ENCODE results near the gene ERF.

ERF gene

GRCh38 chr19:42281146-42281826 is 26.4 kb upstream of the ERF start:
- Mint-ChIP-seq H3K36me3 (no peaks in the 10 kb centered on the region), H3K9me3 (no peaks in the 10 kb centered on the region), H3K4me3 (peak overlapping the region; percentile 74), H3K27ac (peak overlapping the region; percentile 93), H3K4me1 (peaks cover 59% of the 10 kb centered on the region), H3K27me3 (no peaks in the 10 kb centered on the region)

GRCh38 chr19:42280815-42281145 is 25.9 kb upstream of the ERF start:
- Mint-ChIP-seq H3K36me3 (no peaks in the 10 kb centered on the region), H3K4me3 (peak overlapping the region; percentile 72), H3K27ac (no peak overlapping the region), H3K9me3 (no peaks in the 10 kb centered on the region), H3K27me3 (no peaks in the 10 kb centered on the region), H3K4me1 (peaks cover 59% of the 10 kb centered on the region)

GRCh38 chr19:42279902-42280814 is 25.2 kb upstream of the ERF start:
- no peaks in the 10 kb centered on the region for H3K9me3 Mint-ChIP-seq
- H3K36me3 Mint-ChIP-seq: peaks cover under 1% of the 10 kb centered on the region
- H3K4me1 Mint-ChIP-seq: peaks cover 55% of the 10 kb centered on the region

GRCh38 chr19:42279155-42279901 is 24.4 kb upstream of the ERF start:
- peaks cover 57% of the 10 kb centered on the region for H3K4me1 Mint-ChIP-seq
- H3K27me3 Mint-ChIP-seq: no peaks in the 10 kb centered on the region

More at GRCh38 chr19:42279902-42280814, 25.2 kb upstream of the ERF start:
- peak overlapping the region; percentile 46 for H3K27ac Mint-ChIP-seq
- H3K4me3 Mint-ChIP-seq: peak overlapping the region; percentile 88
- H3K27me3 Mint-ChIP-seq: no peaks in the 10 kb centered on the region

GRCh38 chr19:42278452-42279154 is 23.7 kb upstream of the ERF start:
- H3K4me3 Mint-ChIP-seq: peak overlapping the region; percentile 88
- peaks cover 3% of the 10 kb centered on the region for H3K36me3 Mint-ChIP-seq
- no peaks in the 10 kb centered on the region for H3K27me3 Mint-ChIP-seq
- peak overlapping the region; percentile 17 for H3K27ac Mint-ChIP-seq
- peaks cover 57% of the 10 kb centered on the region for H3K4me1 Mint-ChIP-seq
- no peaks in the 10 kb centered on the region for H3K9me3 Mint-ChIP-seq

More at GRCh38 chr19:42279155-42279901, 24.4 kb upstream of the ERF start:
- H3K27ac Mint-ChIP-seq: peak overlapping the region; percentile 57
- peaks cover 3% of the 10 kb centered on the region for H3K36me3 Mint-ChIP-seq
- peak overlapping the region; percentile 88 for H3K4me3 Mint-ChIP-seq
- no peaks in the 10 kb centered on the region for H3K9me3 Mint-ChIP-seq

- H3K36me3 Mint-ChIP-seq: peaks cover 3% of the 10 kb centered on the region
- H3K27me3 Mint-ChIP-seq: no peaks in the 10 kb centered on the region
- H3K4me3 Mint-ChIP-seq: no peak overlapping the region
- no peaks in the 10 kb centered on the region for H3K9me3 Mint-ChIP-seq
- peaks cover 64% of the 10 kb centered on the region for H3K4me1 Mint-ChIP-seq
- H3K27ac Mint-ChIP-seq: peak overlapping the region; percentile 17
Observed at GRCh38 chr19:42277821-42278451, 23.0 kb upstream of the ERF start.

- no peaks in the 10 kb centered on the region for H3K9me3 Mint-ChIP-seq
- no peaks in the 10 kb centered on the region for H3K27me3 Mint-ChIP-seq
- H3K4me1 Mint-ChIP-seq: peaks cover 56% of the 10 kb centered on the region
- H3K36me3 Mint-ChIP-seq: peaks cover 3% of the 10 kb centered on the region
- no peak overlapping the region for H3K4me3 Mint-ChIP-seq
- H3K27ac Mint-ChIP-seq: no peak overlapping the region
Observed at GRCh38 chr19:42276821-42277220, 21.9 kb upstream of the ERF start.

- Mint-ChIP-seq H3K36me3 (peaks cover 3% of the 10 kb centered on the region), H3K4me3 (peak overlapping the region; percentile 1), H3K27ac (no peak overlapping the region), H3K27me3 (no peaks in the 10 kb centered on the region), H3K4me1 (peaks cover 55% of the 10 kb centered on the region), H3K9me3 (no peaks in the 10 kb centered on the region)
Observed at GRCh38 chr19:42276284-42276683, 21.4 kb upstream of the ERF start.

GRCh38 chr19:42275517-42275916 is 20.6 kb upstream of the ERF start:
- no peaks in the 10 kb centered on the region for H3K9me3 Mint-ChIP-seq
- H3K4me1 Mint-ChIP-seq: peaks cover 59% of the 10 kb centered on the region
- H3K4me3 Mint-ChIP-seq: no peak overlapping the region
- H3K27me3 Mint-ChIP-seq: no peaks in the 10 kb centered on the region
- no peak overlapping the region for H3K27ac Mint-ChIP-seq
- peaks cover 3% of the 10 kb centered on the region for H3K36me3 Mint-ChIP-seq

GRCh38 chr19:42275103-42275502 is 20.2 kb upstream of the ERF start:
- Mint-ChIP-seq H3K27me3 (no peaks in the 10 kb centered on the region), H3K4me1 (peaks cover 63% of the 10 kb centered on the region), H3K36me3 (peaks cover 3% of the 10 kb centered on the region), H3K4me3 (no peak overlapping the region), H3K27ac (no peak overlapping the region), H3K9me3 (no peaks in the 10 kb centered on the region)

GRCh38 chr19:42274065-42274682 is 19.2 kb upstream of the ERF start:
- Mint-ChIP-seq H3K9me3 (no peaks in the 10 kb centered on the region), H3K4me3 (no peak overlapping the region), H3K36me3 (peaks cover 3% of the 10 kb centered on the region), H3K27me3 (no peaks in the 10 kb centered on the region), H3K27ac (peak overlapping the region; percentile 46), H3K4me1 (peaks cover 63% of the 10 kb centered on the region)

- Mint-ChIP-seq H3K27me3 (no peaks in the 10 kb centered on the region), H3K36me3 (peaks cover 3% of the 10 kb centered on the region), H3K4me3 (peak overlapping the region; percentile 3), H3K27ac (no peak overlapping the region), H3K9me3 (no peaks in the 10 kb centered on the region), H3K4me1 (peaks cover 57% of the 10 kb centered on the region)
Observed at GRCh38 chr19:42273407-42274064, 18.6 kb upstream of the ERF start.

GRCh38 chr19:42272989-42273406 is 18.1 kb upstream of the ERF start:
- Mint-ChIP-seq H3K9me3 (no peaks in the 10 kb centered on the region), H3K4me1 (peaks cover 54% of the 10 kb centered on the region), H3K27me3 (no peaks in the 10 kb centered on the region), H3K36me3 (peaks cover 3% of the 10 kb centered on the region), H3K4me3 (no peak overlapping the region), H3K27ac (no peak overlapping the region)

GRCh38 chr19:42272535-42272897 is 17.6 kb upstream of the ERF start:
- Mint-ChIP-seq H3K27ac (no peak overlapping the region), H3K4me3 (no peak overlapping the region), H3K4me1 (peaks cover 59% of the 10 kb centered on the region)

More at GRCh38 chr19:42272535-42272897, 17.6 kb upstream of the ERF start:
- H3K27me3 Mint-ChIP-seq: no peaks in the 10 kb centered on the region
- H3K36me3 Mint-ChIP-seq: peaks cover 3% of the 10 kb centered on the region
- no peaks in the 10 kb centered on the region for H3K9me3 Mint-ChIP-seq

Data from activated naive CD4-positive, alpha-beta T cell treated with anti-CD3 and anti-CD28 coated beads, Interleukin-2, amount 50 U/mL, for 24 hours (primary cell).